CD4-positive, alpha-beta T cell treated with Interleukin-15 for 4 hours (primary cell): Measurements from ENCODE around the gene ANHX.

Experiments used
- DNase-seq: peaks from one replicate; pipeline ENCODE4 v3.0.0-alpha.2; 2020; ENCODE audit warnings: low spot score

ANHX gene

DNA sequence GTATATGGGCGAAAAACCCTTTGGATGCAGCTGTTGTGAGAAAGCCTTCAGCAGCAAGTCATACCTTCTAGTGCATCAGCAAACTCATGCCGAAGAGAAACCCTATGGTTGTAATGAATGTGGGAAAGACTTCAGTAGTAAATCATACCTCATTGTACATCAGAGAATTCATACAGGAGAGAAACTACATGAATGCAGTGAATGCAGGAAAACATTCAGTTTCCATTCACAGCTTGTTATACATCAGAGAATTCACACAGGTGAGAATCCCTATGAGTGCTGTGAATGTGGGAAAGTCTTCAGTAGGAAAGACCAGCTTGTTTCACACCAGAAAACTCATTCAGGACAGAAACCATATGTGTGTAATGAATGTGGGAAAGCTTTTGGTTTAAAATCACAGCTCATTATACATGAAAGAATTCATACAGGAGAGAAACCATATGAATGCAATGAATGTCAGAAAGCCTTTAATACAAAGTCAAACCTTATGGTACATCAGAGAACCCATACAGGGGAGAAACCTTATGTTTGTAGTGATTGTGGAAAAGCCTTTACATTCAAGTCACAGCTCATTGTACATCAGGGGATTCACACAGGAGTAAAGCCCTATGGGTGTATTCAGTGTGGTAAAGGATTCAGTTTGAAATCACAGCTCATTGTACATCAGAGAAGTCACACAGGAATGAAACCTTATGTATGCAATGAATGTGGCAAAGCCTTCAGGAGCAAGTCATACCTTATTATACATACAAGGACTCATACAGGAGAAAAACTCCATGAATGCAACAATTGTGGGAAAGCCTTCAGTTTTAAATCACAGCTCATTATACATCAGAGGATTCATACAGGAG lies 33.0 kb downstream of the ANHX start:
- no peak for DNase-seq

DNA sequence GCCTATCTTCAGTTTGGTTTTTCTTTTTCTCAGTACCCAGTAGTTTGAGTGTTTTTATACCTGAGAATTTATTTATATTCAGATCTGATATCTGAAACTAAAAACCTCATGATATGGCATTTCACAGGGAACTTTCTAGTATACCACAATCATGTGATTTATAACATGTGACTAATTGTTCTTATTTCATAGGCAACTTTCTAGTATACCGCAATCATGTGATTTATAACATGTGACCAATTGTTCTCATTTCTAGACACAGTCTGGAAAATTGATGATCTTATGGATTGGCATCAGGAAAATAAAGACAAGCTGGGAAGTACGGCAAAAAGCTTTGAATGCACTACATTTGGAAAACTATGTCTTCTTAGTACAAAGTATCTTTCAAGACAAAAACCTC lies 33.8 kb downstream of the ANHX start:
- DNase-seq, result no peak

DNA sequence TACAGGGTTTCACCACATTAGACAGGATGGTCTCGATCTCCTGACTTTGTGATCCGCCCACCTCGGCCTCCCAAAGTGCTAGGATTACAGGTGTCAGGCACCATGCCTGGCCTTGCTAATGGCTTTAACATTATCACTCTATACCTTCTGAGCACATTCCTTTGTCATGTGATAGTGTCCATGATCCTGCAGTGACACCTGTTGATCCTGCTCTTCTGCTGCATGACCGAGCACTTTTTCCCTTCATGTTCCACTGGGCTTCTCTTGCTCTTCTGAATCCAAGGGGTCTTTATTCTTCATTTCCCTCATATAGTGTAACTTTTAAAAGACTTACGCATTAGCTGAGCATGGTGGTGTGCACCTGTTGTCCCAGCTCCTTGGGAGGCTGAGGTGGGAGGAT lies 42.8 kb downstream of the ANHX start:
- DNase-seq, result no peak

DNA sequence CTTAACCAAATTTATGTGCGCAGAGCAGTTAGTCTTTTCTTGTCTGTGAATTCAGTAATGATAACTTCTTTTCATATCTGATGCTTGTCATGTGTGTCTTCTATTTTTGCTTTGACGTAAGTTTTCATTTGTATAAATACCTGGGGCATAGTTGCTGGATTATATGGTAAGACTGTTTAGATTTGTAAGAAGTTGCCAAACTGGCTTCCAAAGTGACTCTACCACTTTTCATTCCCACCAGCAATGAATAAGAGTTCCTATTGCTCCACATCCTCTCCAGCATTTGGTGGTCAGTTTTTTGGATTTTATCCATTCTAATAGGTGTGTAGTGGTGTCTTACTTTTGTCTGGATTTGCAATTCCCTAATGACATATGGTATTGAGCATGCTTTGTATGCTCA lies 45.5 kb downstream of the ANHX start:
- DNase-seq, result no peak

DNA sequence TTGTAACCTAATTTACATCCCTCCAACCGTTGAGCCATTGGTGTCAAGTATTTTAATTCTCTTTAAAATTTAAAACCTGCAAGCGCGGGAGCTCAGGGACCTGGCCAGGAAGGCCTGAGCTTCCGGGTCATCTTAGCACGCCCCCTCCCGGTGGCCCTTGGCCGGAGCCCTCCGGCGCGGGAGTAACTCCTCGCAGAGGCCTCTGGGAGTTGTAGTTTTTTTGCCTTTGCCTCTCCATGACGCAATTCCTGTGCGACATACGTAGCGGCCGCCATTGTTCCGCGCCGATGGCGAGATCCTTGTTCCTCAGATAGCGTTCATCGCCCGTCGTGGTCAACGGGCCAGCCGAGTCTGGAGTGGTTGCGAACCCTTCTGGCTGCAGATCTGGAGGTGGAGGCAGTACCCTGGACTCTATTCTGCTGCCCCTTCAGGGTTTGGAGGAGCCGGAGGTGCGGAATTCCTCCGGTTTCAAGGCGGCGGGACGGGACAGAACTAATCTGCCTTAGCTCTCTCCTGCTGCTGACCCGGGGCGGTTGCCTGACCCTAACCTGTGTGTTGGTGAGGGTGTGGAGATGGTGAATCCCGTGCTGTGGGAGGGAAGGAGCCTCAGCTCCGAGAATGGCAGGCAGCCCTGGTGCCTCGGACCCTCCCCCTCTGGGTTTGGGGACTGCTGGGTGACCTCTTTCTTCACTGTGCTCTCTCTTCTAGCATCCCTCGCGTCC lies 54.3 kb downstream of the ANHX start, which contains the start of gene ZNF268:
TSS of gene ZNF268 (plus strand) at position 258 of the 722 bp plus-strand sequence. CDS start 503 bp downstream, outside the sequence.
- peak; percentile 92 for DNase-seq

DNA sequence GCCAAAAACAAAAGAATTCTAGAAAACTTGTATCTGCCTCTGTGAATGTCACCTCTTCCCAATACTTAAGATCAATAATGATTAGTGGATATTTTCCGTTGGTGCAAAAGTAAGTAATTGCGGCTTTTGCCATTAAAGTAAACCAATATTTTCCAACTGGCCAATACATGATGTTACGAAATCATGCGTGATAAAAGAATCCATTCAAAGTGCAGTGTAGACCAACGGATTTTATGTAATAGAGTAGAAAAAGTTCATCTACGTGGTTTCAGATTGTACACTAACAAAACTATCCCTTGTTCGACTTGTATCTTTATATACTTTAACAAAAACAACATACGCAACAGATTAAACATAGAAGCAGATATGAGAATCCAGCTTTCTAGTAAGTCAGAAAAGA lies 55.0 kb downstream of the ANHX start:
- no peak for DNase-seq

DNA sequence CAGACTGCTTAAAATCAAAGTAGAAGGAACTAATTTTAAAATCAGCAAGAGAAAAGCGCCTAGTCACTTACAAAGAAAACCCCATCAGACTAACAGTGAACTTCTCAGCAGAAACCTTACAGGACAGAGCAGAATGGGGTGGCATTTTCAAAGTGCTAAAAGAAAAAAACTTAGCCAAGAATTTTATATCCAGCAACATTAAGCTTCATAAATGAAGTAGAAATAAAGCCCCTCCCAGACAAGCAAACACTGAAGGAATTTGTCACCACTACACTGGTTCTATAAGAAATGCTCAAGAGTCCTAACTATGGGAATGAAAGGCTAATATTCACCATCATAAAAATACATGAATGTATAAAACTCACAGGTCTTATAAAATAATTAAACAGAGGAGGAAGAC lies 60.8 kb downstream of the ANHX start:
- no peak for DNase-seq

DNA sequence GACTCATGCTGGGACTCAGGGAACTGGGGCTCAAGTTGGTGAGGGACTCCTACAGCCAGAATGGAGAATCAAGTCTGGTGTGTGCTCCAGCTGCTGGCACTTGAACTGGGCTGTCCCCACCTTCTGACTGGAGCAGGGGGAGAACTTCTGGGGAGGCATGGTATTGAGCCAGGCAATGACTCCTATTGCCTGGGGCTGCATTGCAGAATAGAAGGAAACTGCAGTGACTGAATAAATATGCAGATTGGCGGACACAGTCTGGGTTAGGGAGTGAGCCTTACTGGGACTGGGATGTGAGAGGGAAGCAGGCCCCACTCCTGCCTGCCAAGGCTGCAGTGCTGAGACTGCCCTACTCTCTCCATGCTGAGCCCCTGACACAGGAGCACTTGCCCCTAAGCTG lies 63.2 kb downstream of the ANHX start:
- no peak for DNase-seq
